Hepatocyte (in vitro differentiated cells): ENCODE data around the gene RP9. TPM values are rescaled to one million over a fixed set of nuclear protein-coding genes. Genes with fewer than 3 reads are reported as not detected.

Experiments used
- DNase-seq: peaks from one replicate; pipeline ENCODE4 v3.0.0-alpha.2; 2016; ENCODE audit warnings: low spot score
- H2AFZ ChIP-seq: fragments of 200-600 bp; sonication (generic); 2 replicates; pipeline ENCODE4 v1.6.0; 2016; ENCODE audit warnings: antibody characterized with exemption, mild to moderate bottlenecking
- H3K27ac ChIP-seq: fragments of 200-600 bp; sonication (generic); 2 replicates; pipeline ENCODE4 v1.5.1; 2016; ENCODE audit warnings: mild to moderate bottlenecking
- H3K27me3 ChIP-seq: fragments of 200-600 bp; sonication (generic); 2 replicates; pipeline ENCODE4 v1.6.1; 2016
- H3K36me3 ChIP-seq: fragments of 200-600 bp; sonication (generic); replicated peaks from 2 replicates; pipeline ENCODE4 v1.5.1; 2016; ENCODE audit warnings: low read depth; ENCODE audit not compliant: insufficient read depth
- H3K4me1 ChIP-seq: fragments of 200-600 bp; sonication (generic); 2 replicates; pipeline ENCODE4 v1.5.1; 2016; ENCODE audit warnings: mild to moderate bottlenecking, moderate library complexity; ENCODE audit not compliant: insufficient read depth
- H3K4me2 ChIP-seq: fragments of 200-600 bp; sonication (generic); 2 replicates; pipeline ENCODE4 v1.6.0; 2016
- H3K4me3 ChIP-seq: fragments of 200-600 bp; sonication (generic); 2 replicates; pipeline ENCODE4 v1.5.1; 2016; ENCODE audit warnings: mild to moderate bottlenecking
- H3K79me2 ChIP-seq: fragments of 200-600 bp; sonication (generic); 2 replicates; pipeline ENCODE4 v1.6.0; 2017; ENCODE audit warnings: mild to moderate bottlenecking
- H3K9me2 ChIP-seq: fragments of 200-600 bp; sonication (generic); replicated peaks from 2 replicates; pipeline ENCODE4 v1.6.0; 2017; ENCODE audit warnings: mild to moderate bottlenecking; ENCODE audit not compliant: insufficient read depth
- H3K9me3 ChIP-seq: fragments of 200-600 bp; sonication (generic); 2 replicates; pipeline ENCODE4 v1.5.1; 2016; ENCODE audit warnings: low read depth, mild to moderate bottlenecking
- H4K20me1 ChIP-seq: fragments of 200-600 bp; sonication (generic); 2 replicates; pipeline ENCODE4 v1.6.0; 2016; ENCODE audit warnings: mild to moderate bottlenecking; ENCODE audit not compliant: insufficient read depth, poor library complexity, severe bottlenecking
- CTCF ChIP-seq: fragments of 200-600 bp; sonication (generic); IDR thresholded peaks from 2 replicates; pipeline ENCODE4 v1.5.1; 2016; ENCODE audit warnings: antibody characterized with exemption, mild to moderate bottlenecking; ENCODE audit not compliant: poor library complexity
- EZH2 ChIP-seq: fragments of 200-600 bp; sonication (generic); IDR thresholded peaks from 2 replicates; pipeline ENCODE4 v1.6.1; 2016; ENCODE audit warnings: antibody characterized with exemption, mild to moderate bottlenecking, borderline replicate concordance
- EZH2phosphoT487 ChIP-seq: fragments of 200-600 bp; sonication (generic); IDR thresholded peaks from one replicate; pipeline ENCODE4 v1.6.1; 2018; ENCODE audit warnings: antibody characterized with exemption, mild to moderate bottlenecking, low read depth, moderate library complexity; ENCODE audit not compliant: unreplicated experiment, severe bottlenecking
- WGBS: methylation state at CpG from one replicate; pipeline ENCODE4 v1.1.6; 2016; ENCODE audit warnings: low lambda C conversion rate; ENCODE audit errors: missing lambda C conversion rate; 5-methylcytosine and 5-hydroxymethylcytosine counted together
- polyA plus RNA-seq: library from polyadenylated mRNA; unstranded; fragments of >200 nt; fragmentation: Nextera tagmentation; extraction: Ambion mirVana; gene quantifications from 2 replicates; pipeline ENCODE4 v1.2.1, GENCODE V29; 2016
- total RNA-seq: library from RNA; depleted of rRNA; stranded (reverse); fragments of >200 nt; gene quantifications from 2 replicates; pipeline ENCODE4 v1.2.3, GENCODE V29; 2014

Gene RP9
- total and polyA plus RNA-seq, 2 experiments from 2014 or later: 12.5 to 18.7 TPM

DNA sequence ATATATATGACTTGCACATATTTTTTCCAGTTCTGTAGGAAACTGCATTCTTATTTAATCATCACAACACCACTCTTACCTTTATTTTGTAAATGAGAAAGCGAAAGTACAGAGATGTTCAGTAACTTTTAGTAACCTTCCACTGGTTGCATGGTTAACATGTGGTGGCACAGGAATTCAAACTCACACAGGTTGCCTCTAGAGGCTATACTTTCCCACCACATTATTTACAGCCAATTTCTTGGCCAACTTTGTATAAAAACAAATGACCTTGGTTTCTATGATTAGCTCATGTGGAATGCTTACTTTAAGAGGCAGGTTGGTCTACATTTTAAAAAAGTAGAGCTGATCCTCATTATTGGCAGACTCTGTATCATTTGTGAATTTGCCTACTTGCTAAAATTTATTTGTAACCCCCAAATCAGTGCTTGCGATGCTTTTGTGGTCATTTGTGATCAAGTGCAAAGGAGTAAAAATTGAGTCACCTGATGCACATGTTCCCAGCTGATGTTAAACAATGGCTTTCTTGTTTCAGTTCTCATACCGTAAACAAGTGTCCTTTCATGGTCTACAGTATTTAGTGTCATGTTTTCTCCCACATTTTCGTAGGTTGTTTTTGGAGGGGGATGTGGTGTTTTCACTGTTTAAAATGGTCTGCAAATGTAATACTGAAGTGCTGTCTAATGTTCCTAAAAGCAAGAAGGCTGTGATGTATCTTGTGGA is 35.0 kb upstream of the RP9 start:
- TF ChIP-seq CTCF (no peak), EZH2 (no peak), EZH2phosphoT487 (no peak)
- Histone ChIP-seq H3K27me3 (no peaks in the 10 kb centered on the region), H3K27ac (no peak overlapping the region), H3K4me3 (no peak overlapping the region), H3K4me2 (no peak overlapping the region), H3K9me2 (no peaks in the 10 kb centered on the region), H3K9me3 (peaks cover 5% of the 10 kb centered on the region), H3K79me2 (no peaks in the 10 kb centered on the region), H3K4me1 (no peaks in the 10 kb centered on the region), H2AFZ (no peak overlapping the region), H4K20me1 (no peaks in the 10 kb centered on the region), H3K36me3 (no peaks in the 10 kb centered on the region)
- 61% methylated on average over 4 of the region's 4 CpGs for WGBS
- no peak for DNase-seq

DNA sequence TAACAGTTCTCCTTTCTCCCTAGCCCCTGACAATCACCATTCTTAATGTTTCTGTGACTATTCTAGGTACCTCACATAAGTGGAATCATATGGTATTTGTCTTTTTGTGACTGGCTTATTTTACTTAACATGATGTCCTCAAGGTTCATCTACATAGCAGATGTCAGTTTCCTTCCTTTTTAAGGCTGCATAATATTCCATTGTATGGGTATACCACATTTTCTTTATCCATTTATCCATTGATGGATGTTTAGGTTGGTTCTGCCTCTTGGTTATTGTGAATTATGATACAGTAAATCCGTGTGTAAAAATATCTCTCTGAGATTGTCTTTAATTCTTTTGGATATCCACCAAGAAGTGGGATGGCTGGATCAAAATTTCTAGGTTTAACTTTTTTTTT is 33.4 kb upstream of the RP9 start:
- no peak overlapping the region for H3K4me3 ChIP-seq
- WGBS: 88% methylated on average over 1 of the region's 1 CpG
- no peak overlapping the region for H3K27ac ChIP-seq
- TF ChIP-seq CTCF (no peak), EZH2phosphoT487 (no peak), EZH2 (no peak)
- no peak overlapping the region for H3K4me2 ChIP-seq
- no peaks in the 10 kb centered on the region for H3K79me2 ChIP-seq
- no peak for DNase-seq
- peaks cover 5% of the 10 kb centered on the region for H3K9me3 ChIP-seq
- H3K27me3 ChIP-seq: no peaks in the 10 kb centered on the region
- no peak overlapping the region for H2AFZ ChIP-seq
- no peaks in the 10 kb centered on the region for H3K9me2 ChIP-seq
- H3K36me3 ChIP-seq: no peaks in the 10 kb centered on the region
- no peaks in the 10 kb centered on the region for H3K4me1 ChIP-seq
- no peaks in the 10 kb centered on the region for H4K20me1 ChIP-seq

DNA sequence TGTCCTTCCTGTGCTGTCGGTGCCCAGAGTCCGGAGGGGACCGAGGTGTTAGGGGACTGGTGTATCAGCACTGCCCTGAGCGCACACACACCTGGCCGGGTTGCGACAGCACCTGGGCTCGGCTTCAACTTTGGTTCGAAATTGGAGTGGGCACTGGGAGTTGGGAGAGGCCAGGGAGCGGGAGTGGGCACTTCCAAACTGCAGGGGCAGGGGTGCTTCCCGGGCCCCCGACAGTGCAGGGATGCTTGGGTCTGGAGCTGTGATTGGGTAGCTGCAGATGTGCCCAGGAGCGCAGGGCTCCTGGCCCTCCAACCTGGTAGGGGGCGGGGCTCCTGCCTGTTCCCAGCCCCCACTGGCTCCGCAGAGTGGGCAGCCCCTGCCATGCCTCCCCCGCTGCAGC is 27.9 kb upstream of the RP9 start:
- Histone ChIP-seq H3K9me3 (no peaks in the 10 kb centered on the region), H3K4me2 (no peak overlapping the region), H3K4me1 (no peaks in the 10 kb centered on the region), H3K27me3 (no peaks in the 10 kb centered on the region), H3K36me3 (no peaks in the 10 kb centered on the region), H3K9me2 (no peaks in the 10 kb centered on the region), H3K27ac (no peak overlapping the region), H2AFZ (no peak overlapping the region), H4K20me1 (no peaks in the 10 kb centered on the region), H3K4me3 (no peak overlapping the region), H3K79me2 (peaks cover 20% of the 10 kb centered on the region)
- 93% methylated on average over 15 of the region's 15 CpGs for WGBS
- TF ChIP-seq EZH2 (no peak), CTCF (no peak), EZH2phosphoT487 (no peak)
- DNase-seq: no peak
